ENCODE measurements around the gene CST2. TPM values are rescaled to one million over a fixed set of nuclear protein-coding genes. Genes with fewer than 3 reads are reported as not detected.
"Not testable (repeated sequence)": the region's sequence is repeated elsewhere in the genome, so short reads cannot be mapped to it uniquely, and the experiment has no call there.

CST2 gene
- total RNA-seq, 2 donors from 2014 or later: not detected

- not testable (repeated sequence) for H3K27me3 Mint-ChIP-seq; H3K4me1 Mint-ChIP-seq; ATAC-seq (replicated peaks); H3K4me3 Mint-ChIP-seq; H3K27ac Mint-ChIP-seq; H3K9me3 Mint-ChIP-seq; H3K36me3 Mint-ChIP-seq (ENCODE audit: low read depth)
These were observed 47.9 kb downstream of the CST2 start for GRCh38 chr20:23778676-23779075.

- ATAC-seq (replicated peaks); H3K4me1 Mint-ChIP-seq; H3K9me3 Mint-ChIP-seq; H3K36me3 Mint-ChIP-seq (ENCODE audit: low read depth); H3K27ac Mint-ChIP-seq; H3K27me3 Mint-ChIP-seq; H3K4me3 Mint-ChIP-seq: not testable (repeated sequence)
These were observed 49.1 kb downstream of the CST2 start for GRCh38 chr20:23777380-23777779.

- H3K4me1 Mint-ChIP-seq: no peaks in the 10 kb centered on the region
- H3K27me3 Mint-ChIP-seq: peaks cover 7% of the 10 kb centered on the region
- ATAC-seq (replicated peaks): no peak
- no peak overlapping the region for H3K27ac Mint-ChIP-seq
- no peaks in the 10 kb centered on the region for H3K36me3 Mint-ChIP-seq (ENCODE audit: low read depth)
- no peaks in the 10 kb centered on the region for H3K9me3 Mint-ChIP-seq
- H3K4me3 Mint-ChIP-seq: no peak overlapping the region
These were observed 50.3 kb downstream of the CST2 start for GRCh38 chr20:23776067-23776771.

- ATAC-seq (replicated peaks): no peak
- no peak overlapping the region for H3K27ac Mint-ChIP-seq
- no peaks in the 10 kb centered on the region for H3K9me3 Mint-ChIP-seq
- H3K4me3 Mint-ChIP-seq: no peak overlapping the region
- H3K4me1 Mint-ChIP-seq: no peaks in the 10 kb centered on the region
- no peaks in the 10 kb centered on the region for H3K36me3 Mint-ChIP-seq (ENCODE audit: low read depth)
- H3K27me3 Mint-ChIP-seq: peaks cover 5% of the 10 kb centered on the region
These were observed 52.4 kb downstream of the CST2 start for GRCh38 chr20:23774081-23774480.

Other genes with a start within 250 kb of the CST2 start
- not detected for gene CST9, start 220.8 kb downstream of the CST2 start, total RNA-seq
- gene CST3, start 188.8 kb downstream of the CST2 start, total RNA-seq: not detected
- gene CST4, start 137.7 kb downstream of the CST2 start, total RNA-seq: not detected
- gene CST1, start 75.8 kb downstream of the CST2 start, total RNA-seq: not detected
- not detected for gene CST5, start 53.0 kb upstream of the CST2 start, total RNA-seq
- not detected for gene GGTLC1, start 162.1 kb upstream of the CST2 start, total RNA-seq